Activated CD4-positive, alpha-beta T cell treated with anti-CD3 and anti-CD28 coated beads, Interleukin-2, amount 50 U/mL, for 1 hour (primary cell): ENCODE data around the gene ME3.
"Not testable (repeated sequence)": the region's sequence is repeated elsewhere in the genome, so short reads cannot be mapped to it uniquely, and the experiment has no call there.

Source experiments
- DNase-seq: peaks from one replicate; pipeline ENCODE4 v3.0.0-alpha.2; 2020

ME3 gene

DNA sequence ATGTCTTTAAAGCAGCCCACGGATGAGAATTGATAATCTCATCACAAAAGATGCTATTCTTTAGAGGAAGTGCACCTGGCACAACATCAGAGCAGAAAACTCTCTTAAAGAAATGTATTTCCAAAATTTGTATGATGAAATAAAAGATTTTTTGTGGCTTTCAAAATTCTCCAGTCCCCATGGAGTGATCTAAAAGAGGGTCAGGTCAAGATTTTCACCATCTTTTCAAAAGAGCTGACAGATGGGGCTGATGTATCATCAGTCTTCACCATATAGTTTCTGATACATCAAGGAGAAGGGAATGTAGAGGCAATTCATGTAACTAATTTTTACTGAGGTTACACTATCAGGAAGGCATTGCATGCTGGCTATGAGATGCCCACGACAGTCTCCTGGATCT is 11.7 kb downstream of the ME3 start:
- no peak for DNase-seq

- no peak for DNase-seq
These were observed 12.3 kb downstream of the ME3 start for GRCh38 chr11:86660088-86660487.

GRCh38 chr11:86658534-86658933 is 13.9 kb downstream of the ME3 start:
- DNase-seq: no peak

GRCh38 chr11:86645212-86645611 is 27.2 kb downstream of the ME3 start:
- DNase-seq: not testable (repeated sequence)

DNA sequence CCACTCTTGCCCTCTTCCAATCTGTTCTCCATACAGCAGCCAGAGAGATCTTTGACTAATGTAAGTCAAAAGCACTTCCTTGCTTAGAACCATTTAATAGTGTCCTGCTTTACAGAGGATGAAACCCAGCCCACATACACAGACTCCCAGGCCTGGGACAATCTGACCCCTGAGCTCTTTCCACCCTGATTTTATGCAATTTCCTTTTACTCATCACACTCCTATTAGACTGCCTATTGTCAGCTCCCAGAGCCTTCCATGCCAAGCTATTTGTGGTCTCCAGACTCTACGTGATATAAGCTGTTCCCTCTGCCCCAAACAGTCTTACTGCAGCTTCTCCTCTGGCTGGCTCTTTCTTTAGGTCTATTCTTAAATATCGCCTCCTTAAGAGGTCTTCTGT is 28.1 kb downstream of the ME3 start:
- no peak for DNase-seq

- no peak for DNase-seq
These were observed 30.7 kb downstream of the ME3 start for GRCh38 chr11:86641537-86642261.

DNA sequence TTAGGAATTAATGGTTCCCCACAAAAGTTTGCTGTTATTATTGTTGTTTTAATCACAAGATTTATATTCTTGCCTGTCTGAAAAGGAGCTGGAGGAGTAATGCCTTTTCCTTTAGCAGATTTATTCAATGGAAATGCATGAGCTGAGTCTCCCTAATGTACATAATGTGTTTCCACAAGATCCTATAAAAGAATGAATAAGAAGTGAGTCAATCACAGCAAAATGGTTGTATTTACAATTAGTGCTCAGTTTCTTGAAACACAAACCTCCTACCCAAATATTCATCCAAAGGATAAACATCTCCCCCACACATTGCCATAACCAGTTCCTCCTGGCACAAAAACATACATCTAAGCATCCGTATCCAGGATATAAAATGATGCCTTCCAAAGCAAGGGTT is 33.3 kb downstream of the ME3 start:
- no peak for DNase-seq

GRCh38 chr11:86638673-86639072 is 33.7 kb downstream of the ME3 start:
- no peak for DNase-seq

GRCh38 chr11:86637988-86638387 is 34.4 kb downstream of the ME3 start:
- DNase-seq: no peak

DNA sequence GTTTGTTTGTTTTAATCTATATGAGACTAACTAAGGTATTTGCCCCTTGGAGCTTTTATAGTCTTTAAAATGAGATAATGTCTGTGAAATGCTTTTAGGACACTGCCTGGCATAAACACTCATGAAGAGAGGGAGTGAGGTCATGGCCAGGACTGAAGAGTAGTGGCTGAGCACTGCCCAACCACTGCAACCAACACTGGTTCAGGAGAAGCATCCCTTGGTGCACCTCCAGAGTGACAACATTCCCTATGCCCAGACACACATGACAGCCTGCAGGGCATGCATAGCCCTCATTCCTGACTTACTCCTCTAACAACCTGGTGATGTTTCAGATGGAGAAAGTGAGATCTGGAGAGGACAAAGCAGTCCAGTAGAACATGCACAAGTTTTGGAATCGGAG is 36.1 kb downstream of the ME3 start:
- no peak for DNase-seq

GRCh38 chr11:86632499-86633269 is 39.7 kb downstream of the ME3 start:
- no peak for DNase-seq

DNA sequence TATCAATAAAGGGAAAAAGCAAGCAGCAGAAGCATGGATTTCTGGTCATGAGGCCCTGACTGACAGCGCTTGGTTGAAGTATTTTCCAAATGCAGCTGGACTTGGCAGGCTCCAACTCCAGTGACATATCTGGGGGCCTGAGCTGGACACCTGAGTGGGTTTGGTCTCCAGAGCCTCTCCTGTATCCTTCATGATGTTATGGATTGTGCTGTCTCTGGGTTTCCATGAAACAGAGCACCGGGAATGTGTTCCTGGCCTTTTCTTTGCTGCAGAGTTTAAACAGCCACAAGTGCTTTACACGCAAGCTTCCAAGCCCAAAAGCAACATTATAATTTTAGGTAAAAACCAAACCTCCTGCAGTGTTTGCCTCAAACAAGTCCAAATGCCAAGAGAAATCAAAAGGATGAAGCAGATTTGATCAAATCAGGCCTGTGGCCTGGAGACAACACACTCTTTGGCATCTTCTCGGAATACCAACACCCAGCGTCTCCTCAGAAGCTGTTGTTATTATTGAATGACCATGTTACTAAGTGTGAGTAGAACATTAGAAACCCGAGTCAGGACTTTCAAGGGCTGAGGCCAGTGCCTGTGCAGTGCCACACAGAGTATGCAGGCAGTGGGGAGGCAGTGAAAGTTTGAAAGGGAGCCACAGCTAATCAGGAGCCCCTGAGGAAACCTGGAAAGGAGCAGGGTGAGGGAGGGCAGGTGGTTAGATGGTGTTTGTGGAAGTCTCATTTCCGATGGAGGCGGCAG is 42.0 kb downstream of the ME3 start:
- DNase-seq: no peak

GRCh38 chr11:86629045-86629706 is 43.2 kb downstream of the ME3 start:
- DNase-seq: no peak

DNA sequence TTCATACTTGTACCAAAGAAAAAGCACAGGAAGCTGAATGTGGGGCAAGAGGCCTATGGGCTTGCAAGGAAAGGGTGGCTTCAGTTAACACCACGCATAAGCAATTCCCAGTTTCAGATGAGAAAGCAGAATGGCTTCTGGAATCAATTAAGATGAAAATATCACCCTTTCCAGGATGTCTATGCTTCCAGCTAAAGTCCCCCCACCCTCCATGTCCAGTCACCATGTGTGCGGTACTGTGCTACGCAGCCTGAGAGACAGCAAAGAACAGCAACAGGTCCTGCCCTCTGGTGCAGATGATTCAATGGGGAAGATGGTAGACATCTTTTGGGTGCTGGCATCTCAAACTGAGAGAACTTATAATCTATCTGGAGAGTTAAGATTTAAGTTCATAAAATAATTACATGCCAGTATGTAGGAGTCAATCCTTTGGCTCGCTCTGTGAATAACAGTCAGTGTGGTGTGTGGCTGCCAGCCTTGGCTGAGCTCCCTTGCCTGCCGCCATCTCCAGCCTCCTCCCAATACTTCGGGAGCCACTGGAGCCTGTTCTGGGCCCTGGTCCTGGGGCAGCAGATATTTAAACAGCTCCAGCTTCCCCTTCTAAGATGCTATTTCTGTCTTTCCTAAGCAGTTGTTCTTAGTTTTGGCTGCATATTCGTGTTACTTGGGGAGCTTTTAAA is 44.5 kb downstream of the ME3 start:
- DNase-seq: no peak

GRCh38 chr11:86625981-86626380 is 46.4 kb downstream of the ME3 start:
- no peak for DNase-seq

DNA sequence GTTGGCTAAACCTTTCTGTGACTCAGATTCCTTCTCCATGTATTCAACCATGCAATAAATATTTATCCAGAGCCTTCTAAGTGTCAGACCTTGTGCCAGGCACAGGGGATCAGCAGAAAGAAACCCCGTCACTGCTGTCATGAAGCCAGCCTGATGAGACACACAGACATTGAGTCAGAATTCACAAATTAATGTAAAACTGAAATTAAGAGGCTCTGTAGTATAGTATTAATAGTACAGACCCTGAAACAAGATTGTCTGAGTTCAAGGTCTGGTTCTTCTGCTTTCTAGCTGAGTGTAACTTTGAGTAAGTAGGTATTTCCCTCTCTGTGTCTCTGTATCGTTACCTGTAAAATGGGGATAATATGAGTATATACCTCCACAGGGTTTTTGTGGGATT is 46.9 kb downstream of the ME3 start:
- no peak for DNase-seq

DNA sequence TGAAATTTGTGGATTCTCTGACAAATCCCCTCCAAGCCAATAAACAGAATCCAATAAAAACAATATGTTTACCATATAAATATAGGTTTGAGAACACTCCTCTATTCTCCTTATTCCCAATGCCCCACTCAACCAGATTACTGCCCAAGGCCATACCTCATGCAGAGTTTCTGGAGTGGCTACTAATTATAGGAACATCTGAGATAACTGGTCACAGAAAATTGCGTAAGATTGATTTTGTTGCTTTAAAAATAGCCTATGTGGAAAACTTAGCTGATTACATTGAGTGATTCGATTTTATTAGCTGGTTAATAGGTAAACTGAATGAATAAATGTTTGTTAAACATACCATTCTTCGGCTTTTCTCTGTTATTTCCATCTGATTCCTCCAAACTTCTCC is 48.0 kb downstream of the ME3 start:
- no peak for DNase-seq

DNA sequence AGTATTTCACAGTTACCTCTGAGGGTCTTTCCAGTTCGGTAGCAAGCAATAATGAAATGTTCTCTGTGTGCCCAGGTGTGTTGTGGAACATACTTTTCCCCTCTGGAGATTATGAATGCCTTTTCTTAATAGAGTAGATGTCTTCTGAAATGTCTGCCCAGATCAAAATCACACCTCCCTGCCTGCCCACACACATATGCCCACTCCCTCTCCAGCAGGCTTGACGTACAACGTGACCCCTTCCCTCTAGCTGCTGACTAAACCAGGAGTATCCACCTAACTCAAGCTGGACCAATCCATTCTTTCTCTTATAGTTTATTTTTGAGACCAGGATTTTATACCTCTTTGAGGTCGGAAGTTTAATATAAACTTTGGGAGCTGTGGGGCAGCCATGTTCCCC is 48.7 kb downstream of the ME3 start:
- DNase-seq: no peak

DNA sequence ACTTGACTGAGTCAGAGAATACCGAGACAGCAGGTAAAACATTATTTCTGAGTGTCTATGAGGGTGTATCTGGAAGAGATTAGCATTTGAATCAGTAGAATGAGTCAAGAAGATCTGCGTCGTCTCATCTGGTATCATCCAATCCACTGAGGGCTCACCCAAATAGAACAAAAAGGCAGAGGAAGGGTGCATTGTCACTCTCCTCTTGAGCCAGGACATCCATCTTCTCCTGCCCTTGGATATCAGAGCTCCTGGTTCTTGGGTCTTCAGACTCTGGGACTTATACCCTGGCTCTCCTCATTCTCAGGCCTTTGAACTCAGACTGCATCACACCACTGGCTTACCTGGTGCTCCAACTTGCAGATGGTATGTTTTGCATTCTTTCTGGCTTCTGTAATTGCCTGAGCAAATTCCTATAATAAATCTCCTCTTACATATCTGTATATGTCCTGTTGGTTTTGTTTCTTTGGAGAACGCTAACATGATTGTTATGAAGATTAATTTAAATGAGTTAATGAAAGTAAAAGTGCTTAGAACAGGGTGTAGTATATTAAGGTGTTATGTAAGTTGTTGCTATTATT is 49.3 kb downstream of the ME3 start:
- DNase-seq: no peak

DNA sequence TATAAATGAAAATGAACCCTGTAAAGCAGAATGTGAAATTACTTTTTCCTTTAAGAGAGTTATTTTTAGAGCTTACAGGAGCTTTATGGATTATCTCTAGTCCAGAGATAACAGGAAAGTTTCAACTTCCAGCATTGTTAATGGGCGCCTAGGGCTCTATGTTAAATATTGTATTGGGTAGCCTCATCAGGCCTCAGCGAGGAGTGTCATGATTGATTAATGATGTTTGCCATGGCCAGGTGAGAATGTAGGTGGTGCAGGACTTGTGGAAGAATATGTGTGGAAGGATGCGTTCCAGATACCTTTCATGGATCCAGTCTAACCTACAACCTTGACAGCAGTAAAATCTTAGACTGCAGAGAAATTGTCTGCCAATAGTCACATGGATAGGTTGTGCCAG is 50.6 kb downstream of the ME3 start:
- no peak for DNase-seq

GRCh38 chr11:86620891-86621521 is 51.4 kb downstream of the ME3 start:
- no peak for DNase-seq

DNA sequence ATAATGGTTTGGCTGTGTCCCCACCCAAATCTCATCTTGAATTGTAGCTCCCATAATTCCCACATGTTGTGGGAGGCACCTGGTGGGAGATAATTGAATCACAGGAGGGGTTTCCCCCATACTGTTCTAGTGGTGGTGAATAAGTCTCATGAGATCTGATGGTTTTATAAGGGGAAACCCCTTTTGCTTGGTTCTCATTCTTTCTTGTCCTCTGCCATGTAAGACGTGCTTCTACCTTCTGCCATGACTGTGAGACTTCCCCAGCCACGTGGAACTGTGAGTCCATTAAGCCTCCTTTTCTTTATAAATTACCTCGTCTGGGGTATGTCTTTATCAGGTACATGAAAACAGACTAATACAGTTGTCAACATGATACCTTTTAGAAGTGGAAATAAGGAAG is 53.0 kb downstream of the ME3 start:
- DNase-seq: not testable (repeated sequence)
